ENCODE data around the gene TBC1D16. TPM values are rescaled to one million over a fixed set of nuclear protein-coding genes. Genes with fewer than 3 reads are reported as not detected.

Gene TBC1D16
- total RNA-seq, 6 experiments from 2014 or later: 15.1 to 25.5 (median 17.9) TPM

DNA sequence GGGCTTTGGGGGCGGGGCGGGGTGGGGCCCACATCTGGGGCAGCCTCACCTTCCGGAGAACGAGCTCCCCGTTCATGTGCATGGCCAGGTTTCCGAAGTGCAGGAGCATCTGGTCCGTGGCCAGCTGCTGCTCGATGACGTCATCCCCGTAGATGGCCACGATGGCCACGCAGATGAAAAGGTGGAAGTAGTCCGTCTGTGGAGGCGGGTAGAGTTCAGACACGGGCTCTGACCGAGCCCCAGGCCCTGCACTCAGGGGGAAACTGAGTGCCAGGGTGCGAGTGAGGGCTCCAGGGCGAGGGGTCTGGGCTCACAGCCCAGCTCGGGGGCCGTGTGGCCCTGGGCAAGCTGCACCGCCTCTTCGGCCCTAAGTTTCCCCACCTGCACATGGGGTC, 93.7 kb downstream of the TBC1D16 start:
- no peak overlapping the region for H3K27ac Mint-ChIP-seq
- DNase-seq: no peak
- H3K36me3 Mint-ChIP-seq (ENCODE audit: low read depth): peaks cover 14% of the 10 kb centered on the region
- H3K27me3 Mint-ChIP-seq (ENCODE audit: insufficient read depth): no peaks in the 10 kb centered on the region; the same call in 1 of the 2 replicates
- H3K4me1 Mint-ChIP-seq (ENCODE audit: low read depth): peaks cover 9% of the 10 kb centered on the region
- H3K4me3 Mint-ChIP-seq: no peak overlapping the region
- TF ChIP-seq, protein P1, sequence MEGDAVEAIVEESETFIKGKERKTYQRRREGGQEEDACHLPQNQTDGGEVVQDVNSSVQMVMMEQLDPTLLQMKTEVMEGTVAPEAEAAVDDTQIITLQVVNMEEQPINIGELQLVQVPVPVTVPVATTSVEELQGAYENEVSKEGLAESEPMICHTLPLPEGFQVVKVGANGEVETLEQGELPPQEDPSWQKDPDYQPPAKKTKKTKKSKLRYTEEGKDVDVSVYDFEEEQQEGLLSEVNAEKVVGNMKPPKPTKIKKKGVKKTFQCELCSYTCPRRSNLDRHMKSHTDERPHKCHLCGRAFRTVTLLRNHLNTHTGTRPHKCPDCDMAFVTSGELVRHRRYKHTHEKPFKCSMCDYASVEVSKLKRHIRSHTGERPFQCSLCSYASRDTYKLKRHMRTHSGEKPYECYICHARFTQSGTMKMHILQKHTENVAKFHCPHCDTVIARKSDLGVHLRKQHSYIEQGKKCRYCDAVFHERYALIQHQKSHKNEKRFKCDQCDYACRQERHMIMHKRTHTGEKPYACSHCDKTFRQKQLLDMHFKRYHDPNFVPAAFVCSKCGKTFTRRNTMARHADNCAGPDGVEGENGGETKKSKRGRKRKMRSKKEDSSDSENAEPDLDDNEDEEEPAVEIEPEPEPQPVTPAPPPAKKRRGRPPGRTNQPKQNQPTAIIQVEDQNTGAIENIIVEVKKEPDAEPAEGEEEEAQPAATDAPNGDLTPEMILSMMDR (IDR thresholded peaks at IDR 0.05): no peak
- no peaks in the 10 kb centered on the region for H3K9me3 Mint-ChIP-seq

DNA sequence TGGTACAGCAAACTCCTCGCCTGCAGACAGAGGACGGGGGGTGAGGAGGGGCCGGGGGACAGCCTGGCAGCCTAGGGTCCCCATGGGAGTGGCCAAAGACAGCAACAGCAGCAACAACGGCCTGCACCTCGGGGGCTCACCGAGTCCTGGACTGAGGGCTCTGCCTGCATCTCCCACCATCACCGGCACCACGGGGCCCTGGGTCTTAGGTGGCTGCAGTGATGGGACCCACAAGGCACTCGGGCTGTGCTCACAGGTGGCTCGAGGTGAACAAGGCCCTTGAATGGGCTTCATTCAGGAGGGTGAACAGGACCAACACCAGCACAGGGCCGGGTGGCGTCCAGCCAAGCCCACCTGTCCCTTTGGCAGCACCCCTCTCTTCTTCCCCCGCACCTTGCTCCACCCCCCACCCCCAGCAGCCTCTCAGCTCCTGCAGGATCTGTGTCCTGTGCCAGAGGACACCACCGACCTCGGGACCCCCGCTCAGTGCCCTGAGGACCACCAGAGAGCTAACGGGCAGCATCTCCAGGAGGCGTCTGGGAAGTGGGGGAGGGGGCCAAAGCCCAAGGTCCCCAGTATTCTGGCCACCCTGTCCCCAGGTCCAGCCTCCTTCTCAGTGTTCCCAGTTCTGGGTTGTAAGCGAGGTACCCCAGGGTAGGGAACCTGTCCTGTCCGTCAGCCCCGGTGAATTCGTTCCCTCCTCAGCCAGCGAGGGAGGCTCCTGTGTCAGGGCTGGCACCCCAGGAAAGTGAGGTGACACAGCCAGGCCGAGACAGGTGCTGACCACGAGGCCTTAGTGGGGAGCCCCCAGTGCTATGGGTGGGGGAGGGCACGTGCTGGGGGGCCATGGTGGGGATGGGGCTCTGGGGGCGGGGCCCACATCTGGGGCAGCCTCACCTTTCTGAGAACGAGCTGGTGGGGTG, 94.3 kb downstream of the TBC1D16 start:
- H3K27ac Mint-ChIP-seq: no peak overlapping the region
- TF ChIP-seq, protein P1 (IDR thresholded peaks at IDR 0.05): no peak
- no peak for DNase-seq
- H3K4me1 Mint-ChIP-seq (ENCODE audit: low read depth): peaks cover 9% of the 10 kb centered on the region
- H3K27me3 Mint-ChIP-seq (ENCODE audit: insufficient read depth): no peaks in the 10 kb centered on the region; the same call in none of the 2 replicates
- no peaks in the 10 kb centered on the region for H3K9me3 Mint-ChIP-seq
- H3K36me3 Mint-ChIP-seq (ENCODE audit: low read depth): peaks cover 14% of the 10 kb centered on the region
- H3K4me3 Mint-ChIP-seq: no peak overlapping the region

DNA sequence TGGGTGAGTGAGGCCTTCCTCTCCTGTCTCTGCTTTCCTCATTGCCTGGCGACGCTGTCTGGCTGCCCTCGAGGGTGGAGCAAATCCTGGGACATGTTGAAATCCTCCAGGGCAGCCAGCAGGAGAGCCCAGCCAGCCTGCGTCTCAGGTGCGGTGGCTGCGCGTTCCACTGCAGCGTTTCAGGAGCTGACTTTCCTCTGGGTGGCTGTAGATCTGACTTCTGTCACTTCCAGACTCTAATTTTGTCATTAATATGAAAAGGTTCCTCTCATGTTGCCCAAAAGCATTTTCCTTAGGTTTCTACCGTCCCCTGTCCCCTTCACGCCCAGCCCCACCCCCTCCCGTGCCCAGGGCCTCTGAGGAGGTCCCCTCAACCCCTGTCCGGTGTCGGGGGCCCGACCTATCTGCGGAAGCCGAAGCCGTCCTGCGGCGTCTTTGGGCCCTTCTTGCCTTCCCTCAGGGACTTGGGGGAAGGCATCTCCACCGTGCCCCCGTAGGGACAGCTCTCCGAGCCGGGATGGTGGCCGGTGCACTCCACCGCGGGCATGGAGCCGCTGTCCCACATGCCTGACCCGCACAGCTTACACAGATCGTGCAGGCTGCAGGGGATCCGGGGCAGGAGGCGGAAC, 95.1 kb downstream of the TBC1D16 start:
- Mint-ChIP-seq H3K27ac (no peak overlapping the region), H3K27me3 (ENCODE audit: insufficient read depth) (no peaks in the 10 kb centered on the region; the same call in none of the 2 replicates), H3K36me3 (ENCODE audit: low read depth) (peaks cover 14% of the 10 kb centered on the region), H3K4me3 (no peak overlapping the region), H3K4me1 (ENCODE audit: low read depth) (peaks cover 9% of the 10 kb centered on the region), H3K9me3 (no peaks in the 10 kb centered on the region)
- no peak for DNase-seq
- TF ChIP-seq, protein P1 (IDR thresholded peaks at IDR 0.05): no peak

DNA sequence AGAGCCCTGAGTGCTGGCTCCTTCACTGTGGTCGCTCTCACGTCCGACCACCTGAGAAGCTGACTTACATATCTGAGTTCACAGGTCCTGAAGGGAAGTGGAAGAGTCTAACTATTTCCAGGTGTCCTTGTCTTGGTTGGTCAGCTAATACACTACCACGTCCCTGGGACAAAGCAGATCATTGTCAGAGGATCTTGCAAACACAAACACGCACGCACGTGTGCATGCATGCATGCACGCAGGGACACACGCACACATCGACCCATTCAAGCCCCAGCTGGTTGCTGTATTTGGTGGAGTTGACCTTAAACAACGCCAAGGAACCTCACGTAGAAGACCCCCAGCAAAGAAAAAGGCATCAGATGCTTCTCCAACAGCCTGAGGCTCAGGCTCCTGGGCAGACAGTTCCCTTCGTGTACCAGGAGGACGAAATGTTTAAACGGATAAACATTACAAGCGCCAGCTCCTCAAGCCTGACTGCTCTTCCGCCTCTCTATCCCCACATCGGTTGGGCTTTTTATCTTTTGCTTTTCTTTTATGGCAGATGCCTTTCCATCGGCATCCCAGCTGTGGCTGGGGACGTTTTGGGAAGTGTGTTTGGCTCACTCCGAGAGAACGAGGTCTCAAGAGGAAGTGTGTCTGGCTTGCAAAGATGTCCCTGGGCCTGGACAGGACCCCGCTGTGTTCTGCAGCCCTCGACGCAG, 95.8 kb downstream of the TBC1D16 start:
- TF ChIP-seq, protein P1 (IDR thresholded peaks at IDR 0.05): no peak
- peaks cover 14% of the 10 kb centered on the region for H3K36me3 Mint-ChIP-seq (ENCODE audit: low read depth)
- no peak overlapping the region for H3K4me3 Mint-ChIP-seq
- H3K27me3 Mint-ChIP-seq (ENCODE audit: insufficient read depth): no peaks in the 10 kb centered on the region; the same call in none of the 2 replicates
- no peaks in the 10 kb centered on the region for H3K9me3 Mint-ChIP-seq
- no peak overlapping the region for H3K27ac Mint-ChIP-seq
- DNase-seq: no peak
- H3K4me1 Mint-ChIP-seq (ENCODE audit: low read depth): peaks cover 9% of the 10 kb centered on the region

DNA sequence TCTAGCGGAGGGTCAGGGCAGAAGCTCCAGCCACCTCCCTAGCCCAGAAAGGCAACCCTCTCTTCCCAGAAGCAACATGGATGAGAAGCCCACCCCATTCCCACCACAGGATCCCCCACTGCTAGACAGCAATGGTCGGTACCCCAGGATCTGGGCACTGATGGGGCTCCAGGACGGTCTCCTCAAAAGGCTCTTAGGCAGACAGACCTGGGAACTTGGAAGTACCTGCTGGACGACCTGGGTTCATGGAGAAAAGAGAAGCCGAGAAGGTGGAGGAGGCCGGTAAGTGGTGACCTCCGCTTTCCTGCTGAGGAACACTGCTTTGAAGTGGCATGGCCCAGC, 96.6 kb downstream of the TBC1D16 start:
- H3K9me3 Mint-ChIP-seq: no peaks in the 10 kb centered on the region
- H3K4me1 Mint-ChIP-seq (ENCODE audit: low read depth): peaks cover 9% of the 10 kb centered on the region

More for the DNA sequence above, 96.6 kb downstream of the TBC1D16 start:
- no peak overlapping the region for H3K27ac Mint-ChIP-seq
- no peak overlapping the region for H3K4me3 Mint-ChIP-seq
- H3K27me3 Mint-ChIP-seq (ENCODE audit: insufficient read depth): no peaks in the 10 kb centered on the region; the same call in none of the 2 replicates
- TF ChIP-seq, protein P1 (IDR thresholded peaks at IDR 0.05): no peak
- no peak for DNase-seq
- peaks cover 10% of the 10 kb centered on the region for H3K36me3 Mint-ChIP-seq (ENCODE audit: low read depth)
